Suprapubic skin (tissue), 3 donors: ENCODE results near the gene CACNG5.

Source experiments
- CTCF ChIP-seq, 2 donors: fragments of 200-600 bp in 1 of 2; fragments of 450-650 bp in 1 of 2; sonication (generic) in 1 of 2; IDR thresholded peaks; one replicate each; pipeline ENCODE4 v1.5.1; 2016 to 2019; ENCODE audit warnings: antibody characterized with exemption in 2 of 2, mild to moderate bottlenecking in 1 of 2, moderate library complexity in 1 of 2
- POLR2A ChIP-seq, 2 donors: fragments of 450-650 bp; IDR thresholded peaks; one replicate each; pipeline ENCODE4 v1.6.1; 2017; ENCODE audit warnings: antibody characterized with exemption in 2 of 2, mild to moderate bottlenecking in 2 of 2, moderate library complexity in 2 of 2

- TF ChIP-seq CTCF (IDR thresholded peaks at IDR 0.05) (no peak), POLR2A (IDR thresholded peaks at IDR 0.05) (no peak)
Measured at GRCh38 chr17:66809408-66809807, 25.5 kb upstream of the CACNG5 start.
